Stimulated activated naive CD8-positive, alpha-beta T cell treated with anti-CD3 and anti-CD28 coated beads, Interleukin-15, Interleukin-2, amounts not matched to agents 100 ng/mL and 50 ng/mL, for 24 hours (primary cell): ENCODE results near the gene SLC12A8.

ENCODE experiments used
- H3K27ac Mint-ChIP-seq: one replicate; pipeline ENCODE4 v1.8.0; 2021; ENCODE audit warnings: mild to moderate bottlenecking, mixed read lengths
- H3K27me3 Mint-ChIP-seq: one replicate; pipeline ENCODE4 v1.8.0; 2021; ENCODE audit warnings: mixed read lengths
- H3K36me3 Mint-ChIP-seq: one replicate; pipeline ENCODE4 v1.8.0; 2021; ENCODE audit warnings: low read depth, mixed read lengths
- H3K4me1 Mint-ChIP-seq: one replicate; pipeline ENCODE4 v1.8.0; 2021; ENCODE audit warnings: low read depth, mixed read lengths
- H3K4me3 Mint-ChIP-seq: one replicate; pipeline ENCODE4 v1.8.0; 2021; ENCODE audit warnings: mild to moderate bottlenecking, mixed read lengths
- H3K9me3 Mint-ChIP-seq: one replicate; pipeline ENCODE4 v1.8.0; 2021; ENCODE audit warnings: mixed read lengths

The SLC12A8 gene, protein sequence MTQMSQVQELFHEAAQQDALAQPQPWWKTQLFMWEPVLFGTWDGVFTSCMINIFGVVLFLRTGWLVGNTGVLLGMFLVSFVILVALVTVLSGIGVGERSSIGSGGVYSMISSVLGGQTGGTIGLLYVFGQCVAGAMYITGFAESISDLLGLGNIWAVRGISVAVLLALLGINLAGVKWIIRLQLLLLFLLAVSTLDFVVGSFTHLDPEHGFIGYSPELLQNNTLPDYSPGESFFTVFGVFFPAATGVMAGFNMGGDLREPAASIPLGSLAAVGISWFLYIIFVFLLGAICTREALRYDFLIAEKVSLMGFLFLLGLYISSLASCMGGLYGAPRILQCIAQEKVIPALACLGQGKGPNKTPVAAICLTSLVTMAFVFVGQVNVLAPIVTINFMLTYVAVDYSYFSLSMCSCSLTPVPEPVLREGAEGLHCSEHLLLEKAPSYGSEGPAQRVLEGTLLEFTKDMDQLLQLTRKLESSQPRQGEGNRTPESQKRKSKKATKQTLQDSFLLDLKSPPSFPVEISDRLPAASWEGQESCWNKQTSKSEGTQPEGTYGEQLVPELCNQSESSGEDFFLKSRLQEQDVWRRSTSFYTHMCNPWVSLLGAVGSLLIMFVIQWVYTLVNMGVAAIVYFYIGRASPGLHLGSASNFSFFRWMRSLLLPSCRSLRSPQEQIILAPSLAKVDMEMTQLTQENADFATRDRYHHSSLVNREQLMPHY

DNA sequence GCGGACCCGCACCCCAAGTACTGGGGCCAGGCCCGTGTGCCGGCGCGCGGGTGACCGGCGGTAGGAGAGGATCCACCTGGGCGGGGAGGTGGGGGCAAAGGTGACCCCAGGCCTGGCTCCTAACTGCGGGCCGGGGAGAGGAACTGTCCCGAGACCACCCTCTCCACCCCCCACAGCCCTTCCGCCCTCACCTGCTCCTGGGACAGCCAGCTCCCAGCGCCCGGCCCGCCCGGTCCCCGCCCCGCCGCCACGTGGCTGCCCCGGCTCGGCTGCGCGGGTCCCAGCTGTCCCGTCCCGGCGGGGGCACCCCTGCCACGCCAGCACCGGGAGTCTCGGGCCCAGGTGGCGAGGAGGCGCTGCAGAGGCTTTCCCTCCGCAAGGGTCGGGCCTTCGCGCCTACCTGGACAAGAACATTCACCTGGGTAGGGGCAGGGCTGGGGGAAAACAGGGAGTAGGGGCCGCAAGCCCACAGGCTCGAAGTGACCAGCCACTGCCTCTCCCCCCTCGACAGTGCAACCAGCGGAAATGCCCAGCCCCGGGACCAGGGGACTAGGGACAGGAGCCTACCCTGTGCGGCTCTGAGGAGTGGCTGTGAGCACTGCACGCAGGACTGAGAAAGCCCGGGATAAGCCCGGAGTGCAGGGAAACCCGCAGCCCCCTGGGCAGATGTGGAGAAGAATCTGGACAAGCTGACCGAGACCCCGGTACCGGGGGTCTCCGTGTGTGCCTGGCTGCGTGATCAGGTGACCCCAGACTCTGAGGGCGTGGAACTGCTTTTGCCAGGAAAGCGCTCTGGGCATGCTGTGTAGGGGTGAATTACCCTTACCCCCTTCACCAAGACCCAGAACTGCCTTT is at the start of gene SLC12A8:
Gene SLC12A8 (minus strand): TSS at position 240 of the 855 bp plus-strand sequence. CDS start 1,399 bp downstream, outside the sequence.
- Mint-ChIP-seq H3K27me3 (peaks cover 60% of the 10 kb centered on the region), H3K27ac (no peak within 1 kb of the TSS), H3K36me3 (no peaks in the 10 kb centered on the region), H3K4me1 (peaks cover 15% of the 10 kb centered on the region), H3K4me3 (peak within 1 kb of the TSS; percentile 13), H3K9me3 (no peaks in the 10 kb centered on the region)

DNA sequence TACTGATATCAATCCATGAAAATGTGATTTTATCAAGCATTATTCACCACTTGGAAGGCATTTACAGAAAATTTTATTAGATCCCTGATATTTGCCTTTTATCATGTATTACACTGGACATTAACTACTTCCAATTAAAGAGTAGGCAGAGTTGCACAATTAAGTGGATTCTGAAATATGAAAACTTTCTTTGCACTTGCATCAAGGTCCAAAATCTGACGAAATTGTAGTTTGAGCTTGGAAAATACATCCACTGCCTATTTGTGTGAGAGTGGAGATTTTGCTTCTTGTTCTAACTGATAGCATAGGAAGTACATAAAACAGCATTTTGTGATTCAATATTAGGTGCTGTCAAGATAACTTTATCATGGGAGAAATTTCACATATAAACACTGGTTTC is 49.6 kb upstream of the SLC12A8 start:
- H3K27ac Mint-ChIP-seq: no peak overlapping the region
- no peak overlapping the region for H3K4me3 Mint-ChIP-seq
- H3K9me3 Mint-ChIP-seq: no peaks in the 10 kb centered on the region
- H3K36me3 Mint-ChIP-seq: peaks cover 42% of the 10 kb centered on the region
- no peaks in the 10 kb centered on the region for H3K27me3 Mint-ChIP-seq
- H3K4me1 Mint-ChIP-seq: peaks cover 11% of the 10 kb centered on the region

DNA sequence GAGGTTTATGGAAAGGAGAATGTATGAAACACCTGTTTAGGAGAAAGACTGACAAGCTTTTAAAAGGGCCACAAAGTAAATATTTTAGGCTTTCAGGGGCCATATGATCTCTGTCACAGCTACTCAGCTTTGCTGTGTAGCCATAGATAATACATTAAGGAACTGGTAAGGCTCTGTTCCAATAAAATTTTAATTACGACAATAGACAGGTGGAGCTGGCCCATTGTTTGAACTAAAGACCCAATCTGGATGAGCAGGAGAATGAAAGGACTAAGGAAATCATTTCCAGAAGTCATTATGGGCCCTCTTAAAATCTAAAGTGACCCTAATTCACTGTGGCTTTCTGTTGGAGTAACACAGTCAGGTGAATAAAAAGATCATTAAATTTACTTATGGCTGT is 48.5 kb upstream of the SLC12A8 start:
- H3K4me1 Mint-ChIP-seq: peaks cover under 1% of the 10 kb centered on the region
- no peaks in the 10 kb centered on the region for H3K27me3 Mint-ChIP-seq
- H3K4me3 Mint-ChIP-seq: no peak overlapping the region
- peaks cover 7% of the 10 kb centered on the region for H3K9me3 Mint-ChIP-seq
- H3K27ac Mint-ChIP-seq: no peak overlapping the region
- peaks cover 40% of the 10 kb centered on the region for H3K36me3 Mint-ChIP-seq

- no peak overlapping the region for H3K27ac Mint-ChIP-seq
- no peaks in the 10 kb centered on the region for H3K27me3 Mint-ChIP-seq
- peaks cover 7% of the 10 kb centered on the region for H3K9me3 Mint-ChIP-seq
- peaks cover 37% of the 10 kb centered on the region for H3K36me3 Mint-ChIP-seq
- no peaks in the 10 kb centered on the region for H3K4me1 Mint-ChIP-seq
- no peak overlapping the region for H3K4me3 Mint-ChIP-seq
Measured at GRCh38 chr3:125260158-125260557, 47.6 kb upstream of the SLC12A8 start.

DNA sequence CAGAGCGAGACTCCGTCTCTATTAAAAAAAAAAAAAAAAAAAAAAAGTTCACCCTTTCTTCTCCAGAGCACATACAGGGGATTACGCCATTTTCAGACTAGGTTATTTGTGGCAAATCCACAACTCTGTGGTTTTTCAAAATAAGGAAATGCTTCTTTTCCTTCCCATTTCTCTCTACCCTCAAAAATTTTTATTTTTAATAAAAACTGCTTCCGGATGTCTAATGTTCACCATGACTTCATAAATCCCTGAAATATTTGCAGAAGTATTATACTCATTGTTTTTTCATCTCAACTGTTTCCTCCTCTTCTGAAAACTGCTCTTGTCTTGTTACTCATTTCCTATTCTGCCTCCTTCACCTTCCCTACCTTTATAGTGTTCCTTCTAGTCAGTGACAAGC is 45.0 kb upstream of the SLC12A8 start:
- Mint-ChIP-seq H3K9me3 (peaks cover 7% of the 10 kb centered on the region), H3K4me3 (no peak overlapping the region), H3K27me3 (no peaks in the 10 kb centered on the region), H3K27ac (no peak overlapping the region), H3K36me3 (peaks cover 32% of the 10 kb centered on the region), H3K4me1 (no peaks in the 10 kb centered on the region)

DNA sequence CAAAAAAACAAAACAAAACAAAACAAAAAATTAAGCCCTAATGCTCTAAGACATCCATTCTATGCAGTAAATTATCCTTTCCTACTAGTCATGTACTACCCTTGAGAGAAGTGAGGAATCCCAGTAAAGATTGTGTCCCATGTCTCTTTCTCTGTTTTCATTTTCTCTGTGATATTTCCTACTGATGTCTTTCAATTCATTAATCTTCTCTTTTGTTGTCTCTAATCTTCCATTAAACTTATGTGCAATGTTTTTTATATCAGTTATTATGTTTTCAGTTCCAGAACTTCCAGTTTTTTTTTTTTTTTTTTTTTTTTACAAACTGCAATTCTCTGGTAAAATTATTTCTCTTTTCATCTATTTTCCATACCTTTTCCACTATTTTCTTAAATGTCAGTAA is 44.1 kb upstream of the SLC12A8 start:
- Mint-ChIP-seq H3K9me3 (peaks cover 7% of the 10 kb centered on the region), H3K4me1 (peaks cover 7% of the 10 kb centered on the region), H3K27me3 (no peaks in the 10 kb centered on the region), H3K27ac (no peak overlapping the region), H3K36me3 (peaks cover 38% of the 10 kb centered on the region), H3K4me3 (no peak overlapping the region)

GRCh38 chr3:125250973-125251372 is 38.4 kb upstream of the SLC12A8 start:
- Mint-ChIP-seq H3K4me1 (peaks cover 8% of the 10 kb centered on the region), H3K36me3 (peaks cover 30% of the 10 kb centered on the region), H3K9me3 (no peaks in the 10 kb centered on the region), H3K4me3 (no peak overlapping the region), H3K27ac (no peak overlapping the region), H3K27me3 (no peaks in the 10 kb centered on the region)

DNA sequence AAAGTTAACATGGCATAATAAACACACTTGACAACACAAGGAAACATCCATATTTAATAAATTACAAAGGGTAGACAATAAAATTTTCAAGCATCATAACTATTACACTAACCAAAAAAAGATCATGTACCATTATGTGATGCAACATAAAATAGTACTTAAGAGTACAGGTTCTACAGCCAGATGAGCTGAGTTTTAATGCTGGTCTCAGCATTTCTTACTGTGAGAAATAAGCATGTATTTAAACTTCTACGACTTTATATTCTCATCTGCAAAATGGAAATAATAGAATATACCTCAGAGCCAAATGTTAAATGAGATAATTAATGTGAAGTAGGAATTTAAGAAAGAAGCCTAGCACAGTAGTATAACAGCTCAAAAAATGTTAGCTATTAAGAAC is 33.7 kb upstream of the SLC12A8 start:
- Mint-ChIP-seq H3K9me3 (no peaks in the 10 kb centered on the region), H3K27ac (no peak overlapping the region), H3K27me3 (no peaks in the 10 kb centered on the region)

GRCh38 chr3:125245521-125245920 is 33.0 kb upstream of the SLC12A8 start:
- Mint-ChIP-seq H3K9me3 (no peaks in the 10 kb centered on the region), H3K27ac (no peak overlapping the region), H3K36me3 (peaks cover 38% of the 10 kb centered on the region), H3K4me1 (peaks cover 4% of the 10 kb centered on the region), H3K27me3 (no peaks in the 10 kb centered on the region), H3K4me3 (no peak overlapping the region)

More for the DNA sequence above, 33.7 kb upstream of the SLC12A8 start:
- Mint-ChIP-seq H3K36me3 (peaks cover 39% of the 10 kb centered on the region), H3K4me3 (no peak overlapping the region), H3K4me1 (no peaks in the 10 kb centered on the region)

DNA sequence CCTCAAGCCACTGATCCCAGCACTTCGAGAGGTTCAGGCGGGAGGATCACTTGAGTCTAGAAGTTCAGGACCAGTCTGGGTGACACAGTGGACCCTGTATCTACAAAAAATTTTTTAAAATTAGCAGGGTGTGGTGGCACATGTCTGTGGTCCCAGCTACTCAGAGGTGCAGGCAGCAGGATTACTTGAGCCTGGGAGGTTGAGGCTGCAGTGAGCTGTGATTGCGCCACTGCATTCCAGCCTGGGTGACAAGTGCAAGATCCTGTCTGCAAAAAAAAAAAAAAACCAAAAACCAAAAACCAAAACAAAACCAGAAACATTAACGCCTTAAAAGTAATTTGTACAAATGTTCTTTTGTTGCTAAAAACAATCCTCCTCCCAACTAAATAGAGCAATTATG is 27.9 kb upstream of the SLC12A8 start:
- Mint-ChIP-seq H3K4me1 (peaks cover 13% of the 10 kb centered on the region), H3K4me3 (no peak overlapping the region), H3K27ac (peak overlapping the region; percentile 8), H3K9me3 (peaks cover 10% of the 10 kb centered on the region), H3K27me3 (no peaks in the 10 kb centered on the region), H3K36me3 (peaks cover 60% of the 10 kb centered on the region)

DNA sequence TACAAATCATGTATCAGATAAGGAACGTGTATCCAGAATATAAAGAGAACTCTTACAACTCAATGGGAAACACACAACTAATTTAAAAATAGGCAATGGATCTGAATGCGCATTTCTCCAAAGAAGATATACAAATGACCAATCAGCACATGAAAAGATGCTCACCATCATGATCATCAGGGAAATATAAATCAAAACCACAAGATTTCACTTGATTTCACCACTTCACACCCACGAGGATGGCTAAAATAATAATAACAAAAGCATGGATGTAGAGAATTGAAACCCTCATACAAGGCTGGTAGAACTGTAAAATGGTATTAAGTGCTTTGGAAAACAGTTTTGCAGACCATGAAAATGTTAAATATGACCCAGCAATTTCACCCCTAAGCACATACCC is 26.7 kb upstream of the SLC12A8 start:
- peaks cover 13% of the 10 kb centered on the region for H3K9me3 Mint-ChIP-seq
- H3K27ac Mint-ChIP-seq: no peak overlapping the region
- H3K4me3 Mint-ChIP-seq: no peak overlapping the region
- no peaks in the 10 kb centered on the region for H3K27me3 Mint-ChIP-seq
- H3K4me1 Mint-ChIP-seq: peaks cover 13% of the 10 kb centered on the region
- peaks cover 59% of the 10 kb centered on the region for H3K36me3 Mint-ChIP-seq

DNA sequence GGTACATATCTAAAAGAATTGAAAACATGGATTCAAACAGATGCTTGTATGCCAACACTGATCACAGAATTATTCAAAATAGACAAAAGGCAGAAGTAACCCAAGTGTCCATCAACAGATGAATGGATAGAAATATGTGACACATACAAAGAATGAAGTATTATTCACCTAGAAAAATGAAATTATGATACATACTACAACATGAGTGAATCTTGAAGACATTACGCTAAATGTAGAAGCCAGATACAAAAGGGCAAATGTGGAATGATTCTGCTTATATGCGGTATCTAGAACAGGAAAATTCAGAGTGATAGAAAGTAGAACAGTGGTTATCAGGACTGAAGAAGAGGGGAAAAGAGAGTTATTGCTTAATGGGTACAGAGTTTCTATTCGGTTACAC is 26.2 kb upstream of the SLC12A8 start:
- Mint-ChIP-seq H3K4me3 (no peak overlapping the region), H3K27ac (no peak overlapping the region), H3K9me3 (peaks cover 13% of the 10 kb centered on the region), H3K27me3 (no peaks in the 10 kb centered on the region), H3K4me1 (peaks cover 13% of the 10 kb centered on the region), H3K36me3 (peaks cover 60% of the 10 kb centered on the region)

DNA sequence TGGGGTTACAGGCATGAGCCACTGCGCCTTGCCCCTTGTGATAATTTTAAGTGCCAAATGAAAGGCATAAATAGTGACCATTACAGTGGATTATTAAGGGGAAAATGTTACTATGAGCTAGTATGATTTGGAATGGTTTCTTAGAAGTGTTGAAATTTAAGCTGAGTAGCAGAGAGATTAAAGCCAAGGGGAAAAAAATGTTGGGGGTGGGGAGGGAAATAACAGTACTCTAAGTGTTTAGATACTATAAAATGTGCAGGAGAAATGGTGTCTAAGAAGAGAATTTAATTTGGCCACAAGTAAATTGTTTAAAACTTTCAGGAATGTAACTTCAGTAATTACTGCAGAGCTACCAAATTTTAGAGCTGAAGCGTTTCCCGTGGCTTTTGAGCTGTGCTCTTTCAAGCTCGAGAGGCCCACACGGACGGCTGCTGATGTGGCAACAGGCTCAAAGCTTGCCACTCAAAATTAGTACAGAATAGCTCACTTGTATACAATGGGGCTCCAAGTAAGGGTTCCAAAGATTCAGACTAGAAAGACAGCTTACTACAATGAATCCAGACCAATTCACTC is 23.9 kb upstream of the SLC12A8 start:
- Mint-ChIP-seq H3K4me3 (no peak overlapping the region), H3K27me3 (no peaks in the 10 kb centered on the region), H3K36me3 (peaks cover 71% of the 10 kb centered on the region), H3K9me3 (peaks cover 13% of the 10 kb centered on the region), H3K27ac (no peak overlapping the region), H3K4me1 (peaks cover 28% of the 10 kb centered on the region)

DNA sequence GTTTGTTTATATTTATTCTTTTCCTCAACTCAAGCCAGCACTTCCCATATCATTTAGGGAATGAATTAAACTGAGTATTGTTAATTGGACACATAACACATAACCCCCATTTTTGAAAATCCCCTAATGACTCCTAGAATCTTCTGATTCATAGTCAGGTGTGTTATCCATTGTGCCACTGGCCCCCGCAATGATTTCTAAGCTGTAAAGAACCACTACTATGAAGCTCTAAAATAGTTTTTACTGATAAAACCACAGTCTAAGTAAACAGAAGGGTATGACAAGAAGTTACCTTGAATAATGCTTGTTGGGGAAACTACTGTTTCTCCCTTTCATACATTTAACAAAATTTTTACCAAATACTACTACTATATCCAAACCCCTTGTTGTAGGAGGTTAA is 22.3 kb upstream of the SLC12A8 start:
- Mint-ChIP-seq H3K4me1 (peaks cover 24% of the 10 kb centered on the region), H3K36me3 (peaks cover 66% of the 10 kb centered on the region), H3K4me3 (no peak overlapping the region), H3K9me3 (peaks cover 13% of the 10 kb centered on the region), H3K27me3 (no peaks in the 10 kb centered on the region), H3K27ac (no peak overlapping the region)
